PFSK-1 (cell line): ENCODE data around the gene CCNG2.

Source experiments
- FOXP2 ChIP-seq: optimal IDR thresholded peaks from 2 replicates; pipeline ENCODE3; 2011; ENCODE audit warnings: borderline replicate concordance, control low read depth, inconsistent platforms; ENCODE audit not compliant: insufficient read depth; ENCODE audit errors: extremely low read length, extremely low read depth
- POLR2AphosphoS5 ChIP-seq: IDR thresholded peaks from 2 replicates; pipeline ENCODE4 v1.6.1; 2012; ENCODE audit warnings: low read depth, mild to moderate bottlenecking, control low read depth, low read length, moderate library complexity
- SIN3A ChIP-seq: IDR thresholded peaks from 2 replicates; pipeline ENCODE4 v1.6.1; 2012; ENCODE audit warnings: mild to moderate bottlenecking, low read length, moderate library complexity, borderline replicate concordance; ENCODE audit not compliant: insufficient read depth
- TAF1 ChIP-seq: IDR thresholded peaks from 2 replicates; pipeline ENCODE4 v1.6.1; 2012; ENCODE audit warnings: low read length, control low read depth, borderline replicate concordance; ENCODE audit not compliant: insufficient read depth
- TF ChIP-seq, protein P1 (sequence below), 2 experiments: IDR thresholded peaks; 2 replicates each; pipeline versions ENCODE4 v1.6.1 to v1.8.0; 2011 to 2012; ENCODE audit warnings: low read depth in 2 of 2, low read length in 2 of 2, control low read depth in 1 of 2, inconsistent platforms in 1 of 2, mild to moderate bottlenecking in 1 of 2, moderate library complexity in 1 of 2; ENCODE audit not compliant: insufficient read depth in 1 of 2

CCNG2 gene

GRCh38 chr4:77194366-77194765 lies 37.4 kb downstream of the CCNG2 start:
- no peak for TF ChIP-seq POLR2AphosphoS5
- no peak for TF ChIP-seq TAF1
- TF ChIP-seq, protein P1, sequence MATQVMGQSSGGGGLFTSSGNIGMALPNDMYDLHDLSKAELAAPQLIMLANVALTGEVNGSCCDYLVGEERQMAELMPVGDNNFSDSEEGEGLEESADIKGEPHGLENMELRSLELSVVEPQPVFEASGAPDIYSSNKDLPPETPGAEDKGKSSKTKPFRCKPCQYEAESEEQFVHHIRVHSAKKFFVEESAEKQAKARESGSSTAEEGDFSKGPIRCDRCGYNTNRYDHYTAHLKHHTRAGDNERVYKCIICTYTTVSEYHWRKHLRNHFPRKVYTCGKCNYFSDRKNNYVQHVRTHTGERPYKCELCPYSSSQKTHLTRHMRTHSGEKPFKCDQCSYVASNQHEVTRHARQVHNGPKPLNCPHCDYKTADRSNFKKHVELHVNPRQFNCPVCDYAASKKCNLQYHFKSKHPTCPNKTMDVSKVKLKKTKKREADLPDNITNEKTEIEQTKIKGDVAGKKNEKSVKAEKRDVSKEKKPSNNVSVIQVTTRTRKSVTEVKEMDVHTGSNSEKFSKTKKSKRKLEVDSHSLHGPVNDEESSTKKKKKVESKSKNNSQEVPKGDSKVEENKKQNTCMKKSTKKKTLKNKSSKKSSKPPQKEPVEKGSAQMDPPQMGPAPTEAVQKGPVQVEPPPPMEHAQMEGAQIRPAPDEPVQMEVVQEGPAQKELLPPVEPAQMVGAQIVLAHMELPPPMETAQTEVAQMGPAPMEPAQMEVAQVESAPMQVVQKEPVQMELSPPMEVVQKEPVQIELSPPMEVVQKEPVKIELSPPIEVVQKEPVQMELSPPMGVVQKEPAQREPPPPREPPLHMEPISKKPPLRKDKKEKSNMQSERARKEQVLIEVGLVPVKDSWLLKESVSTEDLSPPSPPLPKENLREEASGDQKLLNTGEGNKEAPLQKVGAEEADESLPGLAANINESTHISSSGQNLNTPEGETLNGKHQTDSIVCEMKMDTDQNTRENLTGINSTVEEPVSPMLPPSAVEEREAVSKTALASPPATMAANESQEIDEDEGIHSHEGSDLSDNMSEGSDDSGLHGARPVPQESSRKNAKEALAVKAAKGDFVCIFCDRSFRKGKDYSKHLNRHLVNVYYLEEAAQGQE (IDR thresholded peaks at IDR 0.05; ENCODE audit: insufficient read depth in 1 of 2, low read depth in 2 of 2, low read length in 2 of 2) = no peak
- no peak for TF ChIP-seq FOXP2
- TF ChIP-seq SIN3A = no peak

DNA sequence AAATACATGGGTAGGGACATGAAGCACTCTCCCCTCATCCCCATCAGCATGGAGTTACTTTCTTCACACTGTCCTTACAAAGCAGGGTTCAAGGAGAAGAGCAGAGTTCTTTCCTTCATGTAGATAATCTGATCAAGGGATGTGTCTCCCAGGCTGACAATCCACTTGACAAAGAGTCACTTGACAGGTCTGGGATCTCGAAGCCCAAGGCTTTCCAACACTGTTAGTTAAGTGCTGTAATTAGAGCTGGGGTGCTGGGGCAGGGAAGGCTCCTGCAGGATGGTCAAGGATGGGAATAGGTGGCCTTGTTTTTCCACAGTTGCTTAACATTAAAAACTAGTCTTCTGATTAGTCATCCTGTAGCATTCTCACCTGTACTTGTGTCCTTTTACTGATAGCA lies 38.0 kb downstream of the CCNG2 start:
- TF ChIP-seq, protein P1 (IDR thresholded peaks at IDR 0.05; ENCODE audit: insufficient read depth in 1 of 2, low read depth in 2 of 2, low read length in 2 of 2) = no peak
- TF ChIP-seq TAF1 = no peak
- TF ChIP-seq POLR2AphosphoS5 = no peak
- no peak for TF ChIP-seq SIN3A
- TF ChIP-seq FOXP2 = no peak

DNA sequence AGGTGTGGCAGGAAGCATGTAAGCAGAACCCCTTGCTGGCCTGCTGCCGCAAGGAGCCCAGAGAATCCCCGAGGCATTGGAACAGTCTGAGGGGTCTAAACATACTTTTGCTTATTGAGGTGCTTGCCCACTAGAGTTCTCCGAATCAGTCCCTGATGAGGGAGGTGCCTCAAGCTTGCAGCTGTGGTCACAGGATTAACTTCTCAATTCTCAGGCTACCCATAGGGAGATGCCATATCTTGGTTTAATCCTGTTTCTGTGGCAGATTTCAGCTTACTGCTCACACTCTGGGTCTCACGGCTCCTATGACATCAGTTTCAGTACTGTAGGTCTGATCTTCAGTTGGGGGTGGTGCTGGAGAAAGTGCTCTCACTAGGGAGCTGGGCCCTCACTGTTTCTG lies 39.9 kb downstream of the CCNG2 start:
- TF ChIP-seq POLR2AphosphoS5 (no peak), FOXP2 (no peak), TAF1 (no peak), SIN3A (no peak)
- TF ChIP-seq, protein P1 (IDR thresholded peaks at IDR 0.05; ENCODE audit: insufficient read depth in 1 of 2, low read depth in 2 of 2, low read length in 2 of 2) = no peak

GRCh38 chr4:77197361-77197760 lies 40.4 kb downstream of the CCNG2 start:
- TF ChIP-seq, protein P1 (IDR thresholded peaks at IDR 0.05; ENCODE audit: insufficient read depth in 1 of 2, low read depth in 2 of 2, low read length in 2 of 2) = no peak
- TF ChIP-seq FOXP2 (no peak), POLR2AphosphoS5 (no peak), TAF1 (no peak), SIN3A (no peak)

GRCh38 chr4:77197831-77198230 lies 40.8 kb downstream of the CCNG2 start:
- TF ChIP-seq POLR2AphosphoS5 (no peak), SIN3A (no peak), TAF1 (no peak)
- TF ChIP-seq, protein P1 (IDR thresholded peaks at IDR 0.05; ENCODE audit: insufficient read depth in 1 of 2, low read depth in 2 of 2, low read length in 2 of 2) = no peak
